Epithelial cell of esophagus (primary cell): ENCODE results near the gene LNP1.
A peak's percentile ranks its signal among the peaks of the same experiment; 100 is the strongest.

ENCODE experiments used
- DNase-seq: peaks from one replicate; pipeline ENCODE4 v3.0.0; 2010; ENCODE audit warnings: low read depth
- H3K4me3 ChIP-seq: 2 replicates; pipeline ENCODE4 v1.5.1; 2011; ENCODE audit warnings: mild to moderate bottlenecking, low read length, control low read depth
- TF ChIP-seq, protein P1 (sequence below): IDR thresholded peaks from 2 replicates; pipeline ENCODE4 v1.5.1; 2011; ENCODE audit warnings: low read depth, mild to moderate bottlenecking, low read length, control low read depth, inconsistent platforms; ENCODE audit not compliant: insufficient read depth; ENCODE audit errors: missing control alignments

The LNP1 gene

GRCh38 chr3:100419406-100419805 is 18.1 kb downstream of the LNP1 start:
- TF ChIP-seq, protein P1, sequence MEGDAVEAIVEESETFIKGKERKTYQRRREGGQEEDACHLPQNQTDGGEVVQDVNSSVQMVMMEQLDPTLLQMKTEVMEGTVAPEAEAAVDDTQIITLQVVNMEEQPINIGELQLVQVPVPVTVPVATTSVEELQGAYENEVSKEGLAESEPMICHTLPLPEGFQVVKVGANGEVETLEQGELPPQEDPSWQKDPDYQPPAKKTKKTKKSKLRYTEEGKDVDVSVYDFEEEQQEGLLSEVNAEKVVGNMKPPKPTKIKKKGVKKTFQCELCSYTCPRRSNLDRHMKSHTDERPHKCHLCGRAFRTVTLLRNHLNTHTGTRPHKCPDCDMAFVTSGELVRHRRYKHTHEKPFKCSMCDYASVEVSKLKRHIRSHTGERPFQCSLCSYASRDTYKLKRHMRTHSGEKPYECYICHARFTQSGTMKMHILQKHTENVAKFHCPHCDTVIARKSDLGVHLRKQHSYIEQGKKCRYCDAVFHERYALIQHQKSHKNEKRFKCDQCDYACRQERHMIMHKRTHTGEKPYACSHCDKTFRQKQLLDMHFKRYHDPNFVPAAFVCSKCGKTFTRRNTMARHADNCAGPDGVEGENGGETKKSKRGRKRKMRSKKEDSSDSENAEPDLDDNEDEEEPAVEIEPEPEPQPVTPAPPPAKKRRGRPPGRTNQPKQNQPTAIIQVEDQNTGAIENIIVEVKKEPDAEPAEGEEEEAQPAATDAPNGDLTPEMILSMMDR, result no peak
- no peak for DNase-seq
- H3K4me3 ChIP-seq, result no peak overlapping the region

GRCh38 chr3:100420885-100421284 is 19.5 kb downstream of the LNP1 start:
- no peak for DNase-seq
- no peak overlapping the region for H3K4me3 ChIP-seq
- TF ChIP-seq, protein P1, result no peak

- DNase-seq, result no peak
- TF ChIP-seq, protein P1, result no peak
- no peak overlapping the region for H3K4me3 ChIP-seq
Measured at GRCh38 chr3:100423611-100424010, 22.3 kb downstream of the LNP1 start.

DNA sequence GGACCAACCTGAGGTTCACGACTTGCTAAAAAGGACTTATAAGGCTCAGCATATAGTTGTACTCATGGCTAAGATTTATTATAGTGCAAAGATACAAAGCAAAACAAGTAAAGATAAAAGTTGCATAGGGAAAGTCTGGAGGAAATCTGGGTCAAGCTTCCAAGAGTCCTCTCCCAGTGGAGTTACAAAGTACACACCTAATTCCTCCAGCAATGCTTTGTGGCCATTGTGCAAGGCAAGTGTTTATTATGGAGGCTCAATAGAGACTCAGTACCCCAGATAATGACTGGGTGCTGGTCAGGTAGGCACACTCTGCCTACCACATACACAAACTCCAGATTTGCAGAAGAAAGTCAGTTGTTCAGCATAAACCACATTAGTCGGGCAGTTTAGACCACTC is 22.9 kb downstream of the LNP1 start:
- TF ChIP-seq, protein P1, result no peak
- no peak for DNase-seq
- no peak overlapping the region for H3K4me3 ChIP-seq

- TF ChIP-seq, protein P1, result no peak
- no peak overlapping the region for H3K4me3 ChIP-seq
- DNase-seq, result peak; percentile 72
Measured at GRCh38 chr3:100425316-100425715, 24.0 kb downstream of the LNP1 start.

DNA sequence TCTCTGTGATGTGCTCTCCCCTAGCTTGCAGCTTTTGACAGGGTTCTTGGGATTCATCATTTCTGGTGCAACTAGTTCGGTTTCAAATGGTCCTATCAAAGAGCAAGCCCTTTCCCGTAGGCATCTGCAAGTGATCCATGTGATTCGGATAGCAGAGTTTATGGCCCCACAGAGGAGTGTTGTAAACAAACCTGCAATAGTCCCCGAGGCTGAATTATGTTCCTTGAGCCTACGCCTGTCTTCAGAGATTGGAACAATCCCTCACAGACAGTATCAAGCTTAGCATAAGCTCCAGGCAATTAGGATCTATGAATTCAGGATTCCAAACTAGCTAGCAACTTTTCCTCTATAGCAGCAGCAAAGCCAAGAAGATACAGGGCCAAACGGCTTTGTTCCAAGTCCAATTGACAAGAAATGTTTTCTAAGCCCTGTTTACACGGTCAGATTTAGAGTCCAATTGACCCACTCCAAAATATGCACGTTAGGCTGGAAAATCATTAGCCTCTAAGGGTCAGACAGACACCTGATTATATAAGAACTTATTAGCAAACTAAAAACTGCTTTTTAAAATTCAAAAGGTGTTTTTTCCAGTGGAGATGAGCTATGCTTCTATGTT is 24.8 kb downstream of the LNP1 start:
- TF ChIP-seq, protein P1, result no peak
- DNase-seq, result no peak

DNA sequence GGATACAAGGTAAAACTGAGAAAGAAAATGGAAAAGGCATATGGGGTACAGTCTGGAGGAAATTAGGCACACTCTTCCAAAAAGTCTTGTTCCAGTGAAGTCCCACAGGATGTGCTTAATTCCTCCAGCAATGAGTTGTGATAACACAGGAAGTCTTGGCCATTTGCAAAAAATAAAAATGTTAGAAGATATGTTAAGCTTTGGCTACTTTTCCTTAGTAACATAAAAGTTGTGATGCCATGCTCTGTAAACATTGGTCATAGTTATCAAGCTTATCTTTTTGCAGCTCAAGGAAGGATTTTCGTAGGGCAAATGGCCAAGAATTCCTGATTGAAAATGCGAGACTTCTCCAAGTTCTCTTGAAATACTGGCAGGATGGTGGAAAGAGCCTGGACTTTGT is 26.4 kb downstream of the LNP1 start:
- no peak overlapping the region for H3K4me3 ChIP-seq
- TF ChIP-seq, protein P1, result no peak
- DNase-seq, result no peak

More for the DNA sequence above, 24.8 kb downstream of the LNP1 start:
- H3K4me3 ChIP-seq, result no peak overlapping the region
